ENCODE measurements around the gene VAX1.

The VAX1 gene

GRCh38 chr10:117175215-117175900, 37.3 kb upstream of the VAX1 start:
- H3K4me3 ChIP-seq: peak overlapping the region; percentile 70
- H3K27ac ChIP-seq: no peak overlapping the region
- no peak for DNase-seq (ENCODE audit: low spot score)
- TF ChIP-seq, protein P1, sequence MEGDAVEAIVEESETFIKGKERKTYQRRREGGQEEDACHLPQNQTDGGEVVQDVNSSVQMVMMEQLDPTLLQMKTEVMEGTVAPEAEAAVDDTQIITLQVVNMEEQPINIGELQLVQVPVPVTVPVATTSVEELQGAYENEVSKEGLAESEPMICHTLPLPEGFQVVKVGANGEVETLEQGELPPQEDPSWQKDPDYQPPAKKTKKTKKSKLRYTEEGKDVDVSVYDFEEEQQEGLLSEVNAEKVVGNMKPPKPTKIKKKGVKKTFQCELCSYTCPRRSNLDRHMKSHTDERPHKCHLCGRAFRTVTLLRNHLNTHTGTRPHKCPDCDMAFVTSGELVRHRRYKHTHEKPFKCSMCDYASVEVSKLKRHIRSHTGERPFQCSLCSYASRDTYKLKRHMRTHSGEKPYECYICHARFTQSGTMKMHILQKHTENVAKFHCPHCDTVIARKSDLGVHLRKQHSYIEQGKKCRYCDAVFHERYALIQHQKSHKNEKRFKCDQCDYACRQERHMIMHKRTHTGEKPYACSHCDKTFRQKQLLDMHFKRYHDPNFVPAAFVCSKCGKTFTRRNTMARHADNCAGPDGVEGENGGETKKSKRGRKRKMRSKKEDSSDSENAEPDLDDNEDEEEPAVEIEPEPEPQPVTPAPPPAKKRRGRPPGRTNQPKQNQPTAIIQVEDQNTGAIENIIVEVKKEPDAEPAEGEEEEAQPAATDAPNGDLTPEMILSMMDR (IDR thresholded peaks at IDR 0.05): peak; percentile 14

DNA sequence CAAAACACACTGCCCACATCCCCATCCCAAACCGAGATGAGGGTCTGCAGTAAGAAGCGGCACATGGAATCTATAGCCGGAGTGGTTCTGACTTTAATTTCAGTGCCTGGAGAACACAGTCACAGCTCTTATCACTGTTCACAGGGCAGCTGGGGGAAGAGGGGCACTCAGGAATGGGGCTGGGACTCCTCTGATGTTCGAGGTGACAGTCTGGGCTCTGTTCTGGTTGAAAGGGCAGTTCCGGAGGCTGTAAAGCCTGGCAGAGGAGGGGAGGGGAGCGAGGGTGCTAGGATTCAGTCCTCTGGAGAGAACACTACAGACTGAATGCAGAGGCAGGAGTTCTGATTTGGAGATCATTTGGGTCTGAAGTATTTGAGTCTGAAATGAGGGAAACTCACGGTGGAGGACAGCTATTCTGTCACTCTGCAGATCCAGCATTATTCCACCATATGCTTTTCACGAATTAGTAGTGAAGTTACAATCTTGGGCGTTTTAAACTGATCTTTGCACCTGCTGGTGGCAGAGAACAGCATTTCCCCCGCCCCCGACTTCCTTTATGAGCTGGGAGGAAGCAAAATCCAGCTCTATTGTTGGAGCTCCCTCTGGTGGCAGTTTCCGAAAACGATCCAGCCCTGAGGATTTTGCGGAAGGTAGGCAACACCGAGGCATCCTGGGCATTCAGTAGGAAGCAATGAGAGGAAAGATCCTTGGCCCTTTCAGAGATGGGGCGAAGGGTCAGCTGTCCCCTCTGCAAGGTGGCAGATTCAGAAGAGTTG, 36.6 kb upstream of the VAX1 start:
- TF ChIP-seq, protein P1 (IDR thresholded peaks at IDR 0.05): peak; percentile 76
- H3K4me3 ChIP-seq: peak overlapping the region; percentile 70
- no peak overlapping the region for H3K27ac ChIP-seq
- DNase-seq (ENCODE audit: low spot score): no peak

DNA sequence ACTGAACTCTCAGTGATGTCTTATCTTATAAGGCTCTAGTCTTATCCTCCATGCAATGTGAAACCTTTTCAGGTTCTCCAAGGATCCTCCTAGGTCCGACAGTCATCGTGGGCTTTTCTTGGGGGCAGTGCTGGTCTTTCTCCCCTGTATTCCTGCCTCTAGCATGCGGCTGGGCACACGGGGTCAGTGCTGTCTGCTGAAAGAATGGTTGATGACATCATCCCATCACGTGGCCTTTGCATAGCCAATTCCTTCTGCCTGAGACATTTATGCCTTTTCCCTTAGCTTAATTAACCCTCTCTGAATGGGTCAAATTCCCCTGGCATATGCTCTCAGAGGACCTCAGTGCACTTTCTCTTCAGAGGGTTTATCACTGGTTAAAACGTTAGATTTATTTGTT, 32.2 kb upstream of the VAX1 start:
- TF ChIP-seq, protein P1 (IDR thresholded peaks at IDR 0.05): no peak
- no peak for DNase-seq (ENCODE audit: low spot score)
- no peak overlapping the region for H3K27ac ChIP-seq
- no peak overlapping the region for H3K4me3 ChIP-seq

GRCh38 chr10:117169480-117169879, 31.4 kb upstream of the VAX1 start:
- Histone ChIP-seq H3K4me3 (no peak overlapping the region), H3K27ac (no peak overlapping the region)
- no peak for DNase-seq (ENCODE audit: low spot score)
- TF ChIP-seq, protein P1 (IDR thresholded peaks at IDR 0.05): no peak

GRCh38 chr10:117168729-117169128, 30.7 kb upstream of the VAX1 start:
- Histone ChIP-seq H3K27ac (no peak overlapping the region), H3K4me3 (no peak overlapping the region)
- TF ChIP-seq, protein P1 (IDR thresholded peaks at IDR 0.05): no peak
- DNase-seq (ENCODE audit: low spot score): no peak

DNA sequence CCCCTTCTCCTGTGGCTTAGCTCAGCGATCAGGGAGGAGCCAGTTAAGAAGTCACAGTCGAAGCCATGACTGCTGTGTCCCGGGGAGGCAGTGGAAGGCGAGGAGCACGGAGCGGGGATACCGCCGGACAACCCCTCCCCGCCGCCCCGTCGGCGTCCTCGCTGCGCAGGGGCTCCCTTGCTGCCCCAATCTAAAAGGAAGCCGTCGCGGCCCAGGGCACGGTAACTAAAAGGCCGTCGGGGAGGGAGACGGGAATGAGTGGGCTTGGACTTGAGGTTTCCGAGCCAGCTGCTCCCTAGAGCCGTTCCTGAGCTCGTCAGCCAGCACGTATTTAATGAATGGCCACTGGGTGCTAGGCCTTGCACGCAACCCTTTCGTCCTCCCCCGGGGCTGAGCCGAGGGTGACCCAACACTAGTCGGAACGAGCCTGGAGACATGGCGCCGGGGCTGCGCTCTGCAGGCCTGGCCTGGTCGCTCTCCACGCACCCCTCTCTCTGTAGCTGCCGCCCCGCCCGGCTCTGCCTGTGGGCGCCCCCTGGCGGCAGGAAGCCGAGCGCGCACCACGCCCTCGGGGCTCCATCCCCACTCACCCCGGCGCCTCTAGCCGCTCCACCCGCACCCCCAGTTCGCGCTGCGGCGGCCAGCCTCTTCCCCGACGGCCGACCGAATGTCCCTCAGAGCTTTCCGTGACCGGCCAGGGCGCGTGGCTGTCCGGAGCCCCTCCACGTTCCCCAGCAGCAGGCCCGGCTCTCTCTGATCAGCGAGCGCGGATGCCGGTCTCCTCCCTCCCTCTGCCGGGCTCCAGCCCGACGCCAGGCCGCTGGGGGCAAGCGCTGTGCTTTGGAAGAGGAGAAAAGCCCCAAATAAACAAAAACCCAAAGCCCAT, 30.0 kb upstream of the VAX1 start:
- TF ChIP-seq, protein P1 (IDR thresholded peaks at IDR 0.05): peak; percentile 93
- H3K4me3 ChIP-seq: peak overlapping the region; percentile 57
- DNase-seq (ENCODE audit: low spot score): no peak
- H3K27ac ChIP-seq: no peak overlapping the region
